K562 (cell line): ENCODE data around the gene OR2V1.

Experiments
- BCL6 ChIP-seq: fragments of 250-450 bp; sonication (Bioruptor Pico); IDR thresholded peaks from 2 replicates; pipeline ENCODE4 v1.4.0; 2020
- CBFB ChIP-seq: sonication (generic); formaldehyde crosslinking; IDR thresholded peaks from 2 replicates; pipeline ENCODE4 v1.4.0; 2020; ENCODE audit warnings: mild to moderate bottlenecking, missing genetic modification reagents
- SIN3B ChIP-seq: fragments of 450-650 bp; IDR thresholded peaks from 2 replicates; pipeline ENCODE4 v1.6.1; 2017; ENCODE audit warnings: low read depth, mild to moderate bottlenecking, moderate library complexity
- TF ChIP-seq, protein P1 (sequence below): sonication (generic); formaldehyde crosslinking; IDR thresholded peaks from 2 replicates; pipeline ENCODE4 v1.4.0; 2020; ENCODE audit warnings: mild to moderate bottlenecking, missing genetic modification reagents
- TF ChIP-seq, protein P2 (sequence below): IDR thresholded peaks from 2 replicates; pipeline ENCODE4 v1.6.1; 2016; ENCODE audit warnings: missing genetic modification characterization, missing compliant biosample characterization
- TF ChIP-seq, protein P3 (sequence below): sonication (generic); formaldehyde crosslinking; IDR thresholded peaks from 2 replicates; pipeline ENCODE4 v1.8.1; 2022; ENCODE audit warnings: missing genetic modification reagents

DNA sequence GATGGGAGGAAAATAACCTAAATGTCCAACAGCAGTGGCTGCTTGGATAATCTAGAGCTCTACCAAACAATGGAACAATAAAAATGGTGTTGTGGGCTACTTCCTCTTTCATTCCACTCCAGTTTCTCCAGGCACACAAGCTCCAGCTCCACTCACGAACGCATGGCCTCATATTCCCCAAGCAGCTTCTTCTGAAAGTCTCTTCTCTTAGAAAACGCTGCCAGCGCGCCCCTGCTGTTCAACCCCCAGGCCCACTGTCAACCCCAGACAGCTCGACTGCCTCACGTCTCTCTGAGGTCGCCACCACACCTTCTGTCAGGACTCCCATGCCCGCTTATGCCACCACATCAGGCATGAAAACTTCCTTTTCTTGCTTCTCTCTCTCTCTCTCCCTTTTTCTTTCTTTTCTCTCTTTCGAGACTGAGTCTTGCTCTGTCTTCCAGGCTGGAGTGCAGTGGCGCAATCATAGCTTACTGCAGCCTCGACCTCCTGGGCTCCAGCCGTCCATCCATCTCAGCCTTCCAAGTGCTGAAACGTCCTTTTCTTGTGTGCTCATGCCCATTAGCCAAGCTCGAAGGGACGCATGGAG, 32.6 kb upstream of the OR2V1 start:
- no peak for TF ChIP-seq BCL6 (CRISPR knock-in tag)
- no peak for TF ChIP-seq CBFB (CRISPR knock-in tag)
- TF ChIP-seq, protein P1, sequence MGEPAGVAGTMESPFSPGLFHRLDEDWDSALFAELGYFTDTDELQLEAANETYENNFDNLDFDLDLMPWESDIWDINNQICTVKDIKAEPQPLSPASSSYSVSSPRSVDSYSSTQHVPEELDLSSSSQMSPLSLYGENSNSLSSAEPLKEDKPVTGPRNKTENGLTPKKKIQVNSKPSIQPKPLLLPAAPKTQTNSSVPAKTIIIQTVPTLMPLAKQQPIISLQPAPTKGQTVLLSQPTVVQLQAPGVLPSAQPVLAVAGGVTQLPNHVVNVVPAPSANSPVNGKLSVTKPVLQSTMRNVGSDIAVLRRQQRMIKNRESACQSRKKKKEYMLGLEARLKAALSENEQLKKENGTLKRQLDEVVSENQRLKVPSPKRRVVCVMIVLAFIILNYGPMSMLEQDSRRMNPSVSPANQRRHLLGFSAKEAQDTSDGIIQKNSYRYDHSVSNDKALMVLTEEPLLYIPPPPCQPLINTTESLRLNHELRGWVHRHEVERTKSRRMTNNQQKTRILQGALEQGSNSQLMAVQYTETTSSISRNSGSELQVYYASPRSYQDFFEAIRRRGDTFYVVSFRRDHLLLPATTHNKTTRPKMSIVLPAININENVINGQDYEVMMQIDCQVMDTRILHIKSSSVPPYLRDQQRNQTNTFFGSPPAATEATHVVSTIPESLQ (CRISPR knock-in tag): no peak
- TF ChIP-seq, protein P2, sequence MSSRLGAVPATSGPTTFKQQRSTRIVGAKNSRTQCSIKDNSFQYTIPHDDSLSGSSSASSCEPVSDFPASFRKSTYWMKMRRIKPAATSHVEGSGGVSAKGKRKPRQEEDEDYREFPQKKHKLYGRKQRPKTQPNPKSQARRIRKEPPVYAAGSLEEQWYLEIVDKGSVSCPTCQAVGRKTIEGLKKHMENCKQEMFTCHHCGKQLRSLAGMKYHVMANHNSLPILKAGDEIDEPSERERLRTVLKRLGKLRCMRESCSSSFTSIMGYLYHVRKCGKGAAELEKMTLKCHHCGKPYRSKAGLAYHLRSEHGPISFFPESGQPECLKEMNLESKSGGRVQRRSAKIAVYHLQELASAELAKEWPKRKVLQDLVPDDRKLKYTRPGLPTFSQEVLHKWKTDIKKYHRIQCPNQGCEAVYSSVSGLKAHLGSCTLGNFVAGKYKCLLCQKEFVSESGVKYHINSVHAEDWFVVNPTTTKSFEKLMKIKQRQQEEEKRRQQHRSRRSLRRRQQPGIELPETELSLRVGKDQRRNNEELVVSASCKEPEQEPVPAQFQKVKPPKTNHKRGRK: no peak
- TF ChIP-seq, protein P3, sequence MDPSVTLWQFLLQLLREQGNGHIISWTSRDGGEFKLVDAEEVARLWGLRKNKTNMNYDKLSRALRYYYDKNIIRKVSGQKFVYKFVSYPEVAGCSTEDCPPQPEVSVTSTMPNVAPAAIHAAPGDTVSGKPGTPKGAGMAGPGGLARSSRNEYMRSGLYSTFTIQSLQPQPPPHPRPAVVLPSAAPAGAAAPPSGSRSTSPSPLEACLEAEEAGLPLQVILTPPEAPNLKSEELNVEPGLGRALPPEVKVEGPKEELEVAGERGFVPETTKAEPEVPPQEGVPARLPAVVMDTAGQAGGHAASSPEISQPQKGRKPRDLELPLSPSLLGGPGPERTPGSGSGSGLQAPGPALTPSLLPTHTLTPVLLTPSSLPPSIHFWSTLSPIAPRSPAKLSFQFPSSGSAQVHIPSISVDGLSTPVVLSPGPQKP (CRISPR knock-in tag): no peak
- no peak for TF ChIP-seq SIN3B
